K562 (cell line): Measurements from ENCODE around the gene EHBP1. TPM values are rescaled to one million over a fixed set of nuclear protein-coding genes. Genes with fewer than 3 reads are reported as not detected.

Experiments
- ATAC-seq: fragments of 200-7000 bp; cut with Tn5 transposase; 3 replicates; pipeline ENCODE4 v1.9.1; 2020; ENCODE audit warnings: moderate library complexity
- BruUV-seq: library from RNA; stranded (reverse); fragments of 400-500 nt; replicated peaks from 2 replicates; lab custom pipeline; 2021; lab: Mats Ljungman, UMichigan
- CTCF ChIA-PET: fragments of 300-600 bp; formaldehyde crosslinking; extraction: SDS; loops from one replicate; lab custom pipeline; 2021; ENCODE audit warnings: low intra/inter-chr PET ratio; lab: Yijun Ruan, JAX
- POLR2A ChIA-PET: fragments of 300-600, 350-650 bp; sonication (Branson Sonifier 250); formaldehyde crosslinking; extraction: SDS; loops from one replicate; lab custom pipeline; 2021; ENCODE audit warnings: antibody characterized with exemption, inconsistent platforms; lab: Yijun Ruan, JAX
- DNase-seq, 4 experiments: peaks; one replicate each; pipeline versions ENCODE4 v3.0.0 to v3.0.0-alpha.2; 2011 to 2018; ENCODE audit warnings: low spot score in 3 of 4, mixed read lengths in 3 of 4; ENCODE audit errors: extremely low read depth in 1 of 4
- FAIRE-seq: peaks from 2 replicates; lab custom pipeline; 2011; peaks lifted over from hg19 to GRCh38; lab: Jason Lieb, UNC
- H2AFZ ChIP-seq: 2 replicates; pipeline ENCODE4 v1.6.0; 2011; ENCODE audit warnings: low read depth, low read length, control low read depth, inconsistent platforms
- H3K27ac ChIP-seq: fragments of 200-600 bp; 3 replicates; pipeline ENCODE4 v1.8.0; 2011; ENCODE audit warnings: low read depth, mild to moderate bottlenecking, control low read depth, inconsistent platforms, low read length, moderate library complexity, mixed read lengths; ENCODE audit errors: extremely low read depth
- H3K27me3 ChIP-seq, 2 experiments: fragments of 300-600 bp in 1 of 2; 2 replicates in 1 of 2; 3 replicates in 1 of 2; pipeline versions ENCODE4 v1.6.0 to v1.8.0; 2011; ENCODE audit warnings: inconsistent platforms in 2 of 2, low read length in 2 of 2, mild to moderate bottlenecking in 1 of 2, mixed read lengths in 1 of 2, moderate library complexity in 1 of 2; ENCODE audit not compliant: control insufficient read depth in 2 of 2, insufficient read depth in 2 of 2
- H3K36me3 ChIP-seq: fragments of 300-600 bp; 3 replicates; pipeline ENCODE4 v1.8.0; 2011; ENCODE audit warnings: mild to moderate bottlenecking, low read length, inconsistent platforms; ENCODE audit not compliant: control insufficient read depth, insufficient read depth
- H3K4me1 ChIP-seq, 2 experiments: fragments of 200-600 bp in 1 of 2; replicated peaks in 1 of 2; 2 replicates in 1 of 2; 3 replicates in 1 of 2; pipeline versions ENCODE4 v1.5.1 to v1.8.0; 2011; ENCODE audit warnings: inconsistent platforms in 2 of 2, low read length in 2 of 2, mild to moderate bottlenecking in 1 of 2, mixed read lengths in 1 of 2, moderate library complexity in 1 of 2; ENCODE audit not compliant: control insufficient read depth in 2 of 2, insufficient read depth in 2 of 2
- H3K4me2 ChIP-seq: 2 replicates; pipeline ENCODE4 v1.6.1; 2011; ENCODE audit warnings: low read length, control low read depth, inconsistent platforms, mixed read lengths; ENCODE audit not compliant: insufficient read depth
- H3K4me3 ChIP-seq: fragments of 200-600 bp; sonication (generic), shearing (Covaris generic); 2 replicates; pipeline ENCODE4 v1.5.1; 2016; ENCODE audit warnings: control low read depth, inconsistent platforms
- H3K79me2 ChIP-seq: fragments of 200-600 bp; 3 replicates; pipeline ENCODE4 v1.8.0; 2011; ENCODE audit warnings: low read length, inconsistent platforms; ENCODE audit not compliant: control insufficient read depth, insufficient read depth
- H3K9ac ChIP-seq, 2 experiments: 2 replicates each; pipeline versions ENCODE4 v1.6.0 to v1.6.1; 2011; ENCODE audit warnings: low read depth in 2 of 2, low read length in 2 of 2, control low read depth in 1 of 2, inconsistent platforms in 1 of 2, mild to moderate bottlenecking in 1 of 2, mixed read lengths in 1 of 2; ENCODE audit not compliant: insufficient read depth in 1 of 2
- H3K9me1 ChIP-seq: one replicate; pipeline ENCODE4 v1.6.0; 2011; ENCODE audit warnings: inconsistent platforms, mild to moderate bottlenecking, low read length, moderate library complexity; ENCODE audit not compliant: control insufficient read depth, insufficient read depth
- H3K9me3 ChIP-seq: replicated peaks from 2 replicates; pipeline ENCODE4 v1.5.1; 2011; ENCODE audit warnings: low read depth, low read length, inconsistent platforms; ENCODE audit not compliant: control insufficient read depth, insufficient read depth
- H4K20me1 ChIP-seq: replicated peaks from 2 replicates; pipeline ENCODE4 v1.6.1; 2011; ENCODE audit warnings: low read length, inconsistent platforms, mixed read lengths; ENCODE audit not compliant: control insufficient read depth, insufficient read depth
- BACH1 ChIP-seq: fragments of 200-800 bp; sonication (Bioruptor generic); IDR thresholded peaks from 2 replicates; pipeline ENCODE4 v1.6.1; 2016; ENCODE audit warnings: missing genetic modification characterization, missing compliant biosample characterization
- GTF2E2 ChIP-seq: fragments of 200-800 bp; sonication (Bioruptor generic); IDR thresholded peaks from 2 replicates; pipeline ENCODE4 v1.6.1; 2016; ENCODE audit warnings: missing genetic modification characterization, missing compliant biosample characterization
- HDAC8 ChIP-seq: fragments of 450-650 bp; IDR thresholded peaks from 2 replicates; pipeline ENCODE4 v1.6.1; 2016; ENCODE audit warnings: mild to moderate bottlenecking, missing genetic modification characterization, moderate library complexity, missing compliant biosample characterization
- HEY1 ChIP-seq: fragments of 250-450 bp; sonication (Bioruptor Pico); IDR thresholded peaks from 2 replicates; pipeline ENCODE4 v1.5.0; 2020; ENCODE audit warnings: mild to moderate bottlenecking, moderate library complexity, borderline replicate concordance
- NFIX ChIP-seq: fragments of 250-450 bp; sonication (Bioruptor Pico); IDR thresholded peaks from 2 replicates; pipeline ENCODE4 v1.4.0; 2020; ENCODE audit warnings: low read depth, mild to moderate bottlenecking, moderate library complexity
- POU5F1 ChIP-seq: fragments of 150-350 bp; IDR thresholded peaks from 2 replicates; pipeline ENCODE4 v1.6.1; 2014; ENCODE audit warnings: borderline replicate concordance, low read length, low read depth, mild to moderate bottlenecking; ENCODE audit not compliant: partially characterized antibody
- RBM17 ChIP-seq: fragments of 200-400 bp; formaldehyde crosslinking; IDR thresholded peaks from 2 replicates; pipeline ENCODE4 v1.6.1; 2017; ENCODE audit warnings: low read depth, mild to moderate bottlenecking, low read length, borderline replicate concordance
- TARDBP ChIP-seq: fragments of 450-650 bp; IDR thresholded peaks from 2 replicates; pipeline ENCODE4 v1.6.1; 2016
- ZBTB40 ChIP-seq, 2 experiments: fragments of 450-650 bp in 1 of 2; sonication (generic) in 1 of 2; formaldehyde crosslinking in 1 of 2; IDR thresholded peaks; 2 replicates each; pipeline versions ENCODE4 v1.7.1 to v1.9.0; 2016 to 2022; ENCODE audit warnings: inconsistent platforms in 1 of 2, mild to moderate bottlenecking in 1 of 2, missing genetic modification reagents in 1 of 2
- ZHX1 ChIP-seq: fragments of 150-350 bp; conservative IDR thresholded peaks from 2 replicates; pipeline ENCODE4 v1.6.1; 2014; ENCODE audit warnings: low read length
- ZNF253 ChIP-seq: fragments of 250-450 bp; sonication (Bioruptor Pico); conservative IDR thresholded peaks from 2 replicates; pipeline ENCODE4 v1.6.1; 2021; ENCODE audit warnings: mild to moderate bottlenecking
- WGBS: fragments of 100-300 bp; shearing (Covaris generic); methylation state at CpG from one replicate; pipeline ENCODE4 v1.1.6; 2016; ENCODE audit warnings: low coverage, mixed read lengths; ENCODE audit not compliant: insufficient coverage; ENCODE audit errors: missing lambda C conversion rate; 5-methylcytosine and 5-hydroxymethylcytosine counted together
- in situ Hi-C: fragments of 300-500 bp; cut with MboI; formaldehyde crosslinking; loops from 4 replicates; pipeline ENCODE4 v1.15.0; 2018; ENCODE audit warnings: inconsistent platforms, mixed read lengths
- intact Hi-C: fragments of 100-400 bp; cut with micrococcal nuclease; formaldehyde crosslinking; loops from 2 replicates; pipeline ENCODE4 v1.14.2; 2022
- polyA plus RNA-seq, 8 experiments: library from polyadenylated mRNA; depleted of rRNA in 4 of 8; stranded (reverse) in 5 of 8; unstranded in 3 of 8; fragments of >200 nt; fragmentation: Nextera tagmentation in 2 of 8; fragmentation: Illumina TruSeq in 1 of 8; extraction: Ambion mirVana in 2 of 8; extraction: Trizol in 1 of 8; gene quantifications; 2 replicates each; pipeline versions ENCODE4 v1.2.1 to v1.2.3, GENCODE V29; 2011 to 2014; ENCODE audit warnings: inconsistent platforms in 1 of 8, missing spikeins in 1 of 8
- total RNA-seq, 7 experiments: library from RNA; depleted of rRNA in 6 of 7; stranded (reverse); fragments of >200 nt in 6 of 7; fragmentation: Illumina TruSeq in 2 of 7; extraction: Trizol in 2 of 7; gene quantifications; 2 replicates each; pipeline versions ENCODE4 v1.2.1 to v1.2.3, GENCODE V29; 2011 to 2021; ENCODE audit warnings: low replicate concordance in 1 of 7

EHBP1 gene
- total and polyA plus RNA-seq, 9 of the 15 experiments (the other 6 are each of a cell fraction or from before 2014, with no cell fraction given), result 8.9 to 26.6 (median 19.3) TPM

DNA sequence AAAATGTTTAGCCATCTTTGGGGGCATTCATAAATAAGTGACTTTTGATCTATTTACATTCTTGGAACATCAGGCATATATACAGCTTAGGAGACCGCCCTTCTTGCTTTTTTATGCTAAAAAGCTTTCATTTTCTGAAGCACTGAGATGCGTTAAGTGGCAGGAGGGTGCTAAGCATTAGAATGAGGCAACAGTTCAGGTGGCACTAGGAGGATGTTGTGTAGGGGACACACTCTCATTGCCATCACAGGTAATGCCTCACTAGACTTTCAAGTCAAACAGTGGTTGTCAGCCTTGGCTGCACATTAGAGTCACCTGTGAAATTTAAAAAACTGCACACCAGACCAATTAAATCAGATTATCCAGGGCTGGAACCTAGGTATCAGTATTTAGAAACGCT, 39.1 kb downstream of the EHBP1 start:
- POLR2A ChIA-PET, result no interaction called here
- no peaks in the 10 kb centered on the region for H3K9me1 ChIP-seq
- TF ChIP-seq ZBTB40 (IDR thresholded peaks at IDR 0.05) (no peak), ZBTB40 (CRISPR knock-in tag; IDR thresholded peaks at IDR 0.05) (no peak), BACH1 (tag) (no peak), POU5F1 (no peak), HDAC8 (tag) (no peak), GTF2E2 (tag) (no peak), HEY1 (no peak), ZNF253 (CRISPR knock-in tag) (no peak), NFIX (CRISPR knock-in tag) (no peak), ZHX1 (no peak), TARDBP (no peak), RBM17 (no peak)

More for the DNA sequence above, 39.1 kb downstream of the EHBP1 start:
- Histone ChIP-seq H3K79me2 (peaks cover 15% of the 10 kb centered on the region; the same call in 2 of the 3 replicates), H3K4me3 (no peak overlapping the region), H3K27ac (no peak overlapping the region), H4K20me1 (no peaks in the 10 kb centered on the region), H3K4me1 (peaks cover 0 to 9% of the 10 kb centered on the region in 2 experiments; a peak in 4 of 5 replicates), H3K4me2 (no peak overlapping the region), H2AFZ (no peak overlapping the region), H3K36me3 (no peaks in the 10 kb centered on the region), H3K27me3 (no peaks in the 10 kb centered on the region), H3K9me3 (no peaks in the 10 kb centered on the region), H3K9ac (no peak overlapping the region)
- WGBS, result 68% methylated on average over 3 of the region's 3 CpGs
- in situ Hi-C loops, result no loop called here
- FAIRE-seq, result peak; percentile 19
- intact Hi-C loops, result no loop called here
- BruUV-seq, result no TSS peak
- DNase-seq, result no peak
- ATAC-seq, result no peak
- CTCF ChIA-PET, result no interaction called here
